Effector memory CD8-positive, alpha-beta T cell (primary cell): ENCODE data around the gene TNKS1BP1.

ENCODE experiments used
- ATAC-seq: fragments of 150-1000 bp; cut with Tn5 transposase; replicated peaks from 2 replicates; pipeline ENCODE4 v1.10.0; 2021; ENCODE audit warnings: mild to moderate bottlenecking, moderate library complexity
- DNase-seq, 3 experiments: peaks; one replicate each; pipeline ENCODE4 v3.0.0; 2021
- H3K27ac Mint-ChIP-seq, 2 donors: one replicate each; pipeline ENCODE4 v1.8.0; 2022; ENCODE audit warnings: mild to moderate bottlenecking in 2 of 2, mixed read lengths in 2 of 2, moderate library complexity in 2 of 2
- H3K27me3 Mint-ChIP-seq, 2 donors: one replicate each; pipeline ENCODE4 v1.8.0; 2022; ENCODE audit warnings: mixed read lengths in 2 of 2
- H3K36me3 Mint-ChIP-seq: one replicate; pipeline ENCODE4 v1.8.0; 2022; ENCODE audit warnings: mild to moderate bottlenecking, moderate library complexity, mixed read lengths; ENCODE audit not compliant: insufficient read depth
- H3K4me1 Mint-ChIP-seq, 2 donors: one replicate each; pipeline ENCODE4 v1.8.0; 2022; ENCODE audit warnings: low read depth in 2 of 2, mixed read lengths in 2 of 2
- H3K4me3 Mint-ChIP-seq, 2 donors: one replicate each; pipeline ENCODE4 v1.8.0; 2022; ENCODE audit warnings: mild to moderate bottlenecking in 2 of 2, mixed read lengths in 2 of 2, moderate library complexity in 2 of 2
- H3K9me3 Mint-ChIP-seq, 2 donors: one replicate each; pipeline ENCODE4 v1.8.0; 2022; ENCODE audit warnings: mixed read lengths in 2 of 2

Gene TNKS1BP1

GRCh38 chr11:57335343-57336110 lies 10.8 kb upstream of the TNKS1BP1 start, which contains the start of gene SSRP1:
Gene SSRP1, minus strand, starts transcription at chr11:57335892. Its CDS starts 771 bp downstream, at chr11:57335121.
- ATAC-seq (peak; percentile 97), DNase-seq (peak; percentile 78 to 80 (median 79))
- peak within 1 kb of the TSS; percentile 97 to 100 for H3K27ac Mint-ChIP-seq
- peak within 1 kb of the TSS; percentile 97 to 99 for H3K4me3 Mint-ChIP-seq
- H3K36me3 Mint-ChIP-seq: peaks cover 27% of the 10 kb centered on the region
- no peaks in the 10 kb centered on the region for H3K9me3 Mint-ChIP-seq
- H3K4me1 Mint-ChIP-seq: peaks cover 24% of the 10 kb centered on the region in 2 donors
- no peaks in the 10 kb centered on the region for H3K27me3 Mint-ChIP-seq

- peaks cover 32% of the 10 kb centered on the region for H3K36me3 Mint-ChIP-seq
- H3K4me3 Mint-ChIP-seq: peak overlapping the region; percentile 97 to 99
- no peak for ATAC-seq
Measured at GRCh38 chr11:57335023-57335342, 10.2 kb upstream of the TNKS1BP1 start.

GRCh38 chr11:57332694-57333440 lies 8.1 kb upstream of the TNKS1BP1 start:
- Mint-ChIP-seq H3K9me3 (no peaks in the 10 kb centered on the region), H3K4me3 (no peak overlapping the region), H3K27ac (no peak overlapping the region), H3K27me3 (no peaks in the 10 kb centered on the region), H3K36me3 (peaks cover 47% of the 10 kb centered on the region), H3K4me1 (peaks cover 24% of the 10 kb centered on the region in 2 donors)
- no peak for ATAC-seq
- no peak for DNase-seq

More at GRCh38 chr11:57335023-57335342, 10.2 kb upstream of the TNKS1BP1 start:
- no peak for DNase-seq
- Mint-ChIP-seq H3K9me3 (no peaks in the 10 kb centered on the region), H3K27ac (peak overlapping the region; percentile 97 to 100), H3K4me1 (peaks cover 24% of the 10 kb centered on the region in 2 donors), H3K27me3 (no peaks in the 10 kb centered on the region)

- Mint-ChIP-seq H3K9me3 (no peaks in the 10 kb centered on the region), H3K36me3 (peaks cover 58% of the 10 kb centered on the region), H3K27me3 (no peaks in the 10 kb centered on the region), H3K4me1 (peaks cover 26% of the 10 kb centered on the region in 2 donors), H3K4me3 (no peak overlapping the region), H3K27ac (peak overlapping the region in 1 of 2 donors; percentile 71)
- no peak for DNase-seq
- ATAC-seq: no peak
Measured at GRCh38 chr11:57331720-57332119, 7.0 kb upstream of the TNKS1BP1 start.

- H3K27ac Mint-ChIP-seq: peak overlapping the region in 1 of 2 donors; percentile 71
- peaks cover 30% of the 10 kb centered on the region in 2 donors for H3K4me1 Mint-ChIP-seq
- no peak for ATAC-seq
- no peaks in the 10 kb centered on the region for H3K9me3 Mint-ChIP-seq
- no peak for DNase-seq
- no peaks in the 10 kb centered on the region for H3K27me3 Mint-ChIP-seq
- H3K36me3 Mint-ChIP-seq: peaks cover 63% of the 10 kb centered on the region
- no peak overlapping the region for H3K4me3 Mint-ChIP-seq
Measured at GRCh38 chr11:57330029-57330428, 5.3 kb upstream of the TNKS1BP1 start.

- Mint-ChIP-seq H3K36me3 (peaks cover 62% of the 10 kb centered on the region), H3K4me3 (no peak overlapping the region), H3K4me1 (peaks cover 25 to 27% of the 10 kb centered on the region in 2 donors), H3K9me3 (no peaks in the 10 kb centered on the region), H3K27ac (peak overlapping the region in 1 of 2 donors; percentile 16), H3K27me3 (no peaks in the 10 kb centered on the region)
- DNase-seq: no peak
- no peak for ATAC-seq
Measured at GRCh38 chr11:57327721-57328120, 3.0 kb upstream of the TNKS1BP1 start.

GRCh38 chr11:57325735-57326048 lies 940 bp upstream of the TNKS1BP1 start:
- Mint-ChIP-seq H3K36me3 (peaks cover 50% of the 10 kb centered on the region), H3K4me1 (peaks cover 26 to 30% of the 10 kb centered on the region in 2 donors), H3K27me3 (no peaks in the 10 kb centered on the region), H3K27ac (peak overlapping the region; percentile 96 to 98), H3K4me3 (peak overlapping the region; percentile 87 to 88), H3K9me3 (no peaks in the 10 kb centered on the region)
- DNase-seq (no peak), ATAC-seq (no peak)

GRCh38 chr11:57324154-57324885 lies 432 bp downstream of the TNKS1BP1 start:
- Mint-ChIP-seq H3K9me3 (no peaks in the 10 kb centered on the region), H3K27ac (peak overlapping the region; percentile 96 to 98), H3K4me1 (peaks cover 26 to 30% of the 10 kb centered on the region in 2 donors), H3K36me3 (peaks cover 37% of the 10 kb centered on the region), H3K27me3 (no peaks in the 10 kb centered on the region), H3K4me3 (peak overlapping the region; percentile 87 to 88)
- ATAC-seq (peak; percentile 47), DNase-seq (no peak)

- Mint-ChIP-seq H3K27ac (peak overlapping the region; percentile 96 to 98), H3K4me1 (peaks cover 26 to 30% of the 10 kb centered on the region in 2 donors), H3K27me3 (no peaks in the 10 kb centered on the region), H3K9me3 (no peaks in the 10 kb centered on the region), H3K36me3 (peaks cover 40% of the 10 kb centered on the region), H3K4me3 (peak overlapping the region; percentile 87 to 88)
- ATAC-seq (no peak), DNase-seq (no peak)
Measured at GRCh38 chr11:57323855-57324153, 948 bp downstream of the TNKS1BP1 start.

GRCh38 chr11:57323167-57323854 lies 1.4 kb downstream of the TNKS1BP1 start:
- Mint-ChIP-seq H3K4me1 (peaks cover 26 to 30% of the 10 kb centered on the region in 2 donors), H3K9me3 (no peaks in the 10 kb centered on the region), H3K36me3 (peaks cover 36% of the 10 kb centered on the region), H3K27me3 (no peaks in the 10 kb centered on the region), H3K27ac (peak overlapping the region; percentile 96 to 98), H3K4me3 (peak overlapping the region; percentile 87 to 88)
- ATAC-seq: no peak
- no peak for DNase-seq

- Mint-ChIP-seq H3K27me3 (no peaks in the 10 kb centered on the region), H3K4me1 (peaks cover 26 to 30% of the 10 kb centered on the region in 2 donors), H3K4me3 (peak overlapping the region; percentile 87 to 88), H3K36me3 (peaks cover 28% of the 10 kb centered on the region), H3K9me3 (no peaks in the 10 kb centered on the region), H3K27ac (peak overlapping the region in 1 of 2 donors; percentile 47)
- ATAC-seq: no peak
- DNase-seq: no peak
Measured at GRCh38 chr11:57322256-57323166, 2.2 kb downstream of the TNKS1BP1 start.
